ENCODE measurements around the gene AUTS2. TPM values are rescaled to one million over a fixed set of nuclear protein-coding genes. Genes with fewer than 3 reads are reported as not detected.

AUTS2 gene
- total and polyA plus RNA-seq, 10 donors, result 6.1 to 54.8 (median 29.1) TPM

DNA sequence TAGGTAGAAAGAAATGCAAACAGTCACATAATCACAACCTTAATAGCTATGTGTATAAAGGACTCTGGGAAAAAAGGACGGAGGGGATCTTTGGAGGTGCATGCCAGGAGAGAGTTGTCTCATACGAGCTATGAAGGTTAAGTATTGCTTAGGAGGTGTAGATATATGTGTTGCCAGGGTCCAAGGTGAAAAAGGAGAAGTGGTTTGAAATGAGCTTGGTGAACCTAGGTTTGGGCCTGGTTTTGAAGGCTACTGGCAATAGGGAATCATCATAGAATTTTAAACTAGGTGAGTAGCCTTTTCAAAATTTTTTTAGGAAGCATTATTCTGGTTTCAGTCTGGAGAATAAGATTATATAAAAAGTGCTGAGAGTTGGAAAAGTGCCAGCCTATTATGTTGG, 336.8 kb downstream of the AUTS2 start:
- intact Hi-C loops (cut with DNase I; ENCODE audit: low total_unique reads), result no loop called here
- H3K4me3 ChIP-seq, result no peak overlapping the region
- WGBS, 5 donors, result 74 to 90% (median 82%) methylated on average over 2 of the region's 2 CpGs
- H3K27me3 ChIP-seq (replicated peaks in 1 of 7), result no peaks in the 10 kb centered on the region
- no peak for TF ChIP-seq POLR2A (IDR thresholded peaks at IDR 0.05)
- TF ChIP-seq, protein P1, sequence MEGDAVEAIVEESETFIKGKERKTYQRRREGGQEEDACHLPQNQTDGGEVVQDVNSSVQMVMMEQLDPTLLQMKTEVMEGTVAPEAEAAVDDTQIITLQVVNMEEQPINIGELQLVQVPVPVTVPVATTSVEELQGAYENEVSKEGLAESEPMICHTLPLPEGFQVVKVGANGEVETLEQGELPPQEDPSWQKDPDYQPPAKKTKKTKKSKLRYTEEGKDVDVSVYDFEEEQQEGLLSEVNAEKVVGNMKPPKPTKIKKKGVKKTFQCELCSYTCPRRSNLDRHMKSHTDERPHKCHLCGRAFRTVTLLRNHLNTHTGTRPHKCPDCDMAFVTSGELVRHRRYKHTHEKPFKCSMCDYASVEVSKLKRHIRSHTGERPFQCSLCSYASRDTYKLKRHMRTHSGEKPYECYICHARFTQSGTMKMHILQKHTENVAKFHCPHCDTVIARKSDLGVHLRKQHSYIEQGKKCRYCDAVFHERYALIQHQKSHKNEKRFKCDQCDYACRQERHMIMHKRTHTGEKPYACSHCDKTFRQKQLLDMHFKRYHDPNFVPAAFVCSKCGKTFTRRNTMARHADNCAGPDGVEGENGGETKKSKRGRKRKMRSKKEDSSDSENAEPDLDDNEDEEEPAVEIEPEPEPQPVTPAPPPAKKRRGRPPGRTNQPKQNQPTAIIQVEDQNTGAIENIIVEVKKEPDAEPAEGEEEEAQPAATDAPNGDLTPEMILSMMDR (IDR thresholded peaks at IDR 0.05 in 8 of 11, conservative IDR thresholded peaks at IDR 0.05 in 3 of 11), result no peak
- TF ChIP-seq POLR2AphosphoS5 (IDR thresholded peaks at IDR 0.05), result no peak
- no peaks in the 10 kb centered on the region for H3K4me1 ChIP-seq
- no peaks in the 10 kb centered on the region for H3K36me3 ChIP-seq
- no peaks in the 10 kb centered on the region for H3K9me3 ChIP-seq
- DNase-seq, result no peak
- H3K27ac ChIP-seq, result no peak overlapping the region

DNA sequence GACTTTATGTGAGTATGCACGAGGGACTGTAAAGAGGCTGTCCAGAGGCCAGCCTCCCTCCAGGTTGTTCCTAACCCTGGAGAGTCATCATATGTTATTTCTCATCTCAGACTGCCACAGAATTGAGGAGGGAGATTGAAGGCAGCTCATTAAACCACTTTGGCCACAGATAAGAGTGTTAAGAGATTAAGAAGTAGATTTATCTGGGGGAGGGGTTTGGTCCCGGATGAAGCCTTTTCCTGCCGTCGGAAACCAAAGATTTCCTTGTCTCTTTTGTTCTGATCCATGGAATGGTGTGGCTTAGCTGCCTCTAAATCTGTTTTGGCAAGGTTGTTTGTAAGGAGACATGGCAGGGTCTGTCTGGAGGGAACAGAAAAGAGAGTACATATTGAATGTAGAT, 338.8 kb downstream of the AUTS2 start:
- Histone ChIP-seq H3K27me3 (replicated peaks in 1 of 7) (no peaks in the 10 kb centered on the region), H3K27ac (no peak overlapping the region)

DNA sequence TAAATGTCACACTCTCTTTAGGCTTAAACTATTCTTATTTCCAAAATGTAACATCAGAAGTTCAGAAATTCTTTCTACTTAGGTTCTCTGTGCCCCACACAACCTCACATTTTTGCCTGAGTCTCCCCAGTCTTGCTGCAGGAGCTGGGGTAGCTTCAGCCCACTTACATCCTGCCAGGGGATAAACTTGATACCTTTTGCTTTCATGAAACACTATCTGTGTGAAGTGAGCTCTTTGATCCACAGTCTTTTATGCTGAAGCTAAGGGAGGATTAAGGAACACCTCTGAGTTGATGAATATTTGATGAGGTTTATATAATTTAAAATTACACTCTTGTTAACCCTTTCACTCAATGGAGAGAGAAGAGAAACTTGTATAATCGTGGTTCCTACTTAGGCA, 341.0 kb downstream of the AUTS2 start:
- Histone ChIP-seq H3K4me1 (no peaks in the 10 kb centered on the region), H3K27me3 (replicated peaks in 1 of 7) (no peaks in the 10 kb centered on the region), H3K27ac (no peak overlapping the region), H3K9me3 (no peaks in the 10 kb centered on the region), H3K36me3 (no peaks in the 10 kb centered on the region), H3K4me3 (no peak overlapping the region)
- no peak for DNase-seq
- TF ChIP-seq POLR2A (IDR thresholded peaks at IDR 0.05) (no peak), POLR2AphosphoS5 (IDR thresholded peaks at IDR 0.05) (no peak)
- TF ChIP-seq, protein P1 (IDR thresholded peaks at IDR 0.05 in 8 of 11, conservative IDR thresholded peaks at IDR 0.05 in 3 of 11), result no peak
- intact Hi-C loops (cut with DNase I; ENCODE audit: low total_unique reads), result no loop called here
- 71 to 89% (median 76%) methylated on average over 1 of the region's 1 CpG for WGBS, 5 donors

More for the DNA sequence above, 338.8 kb downstream of the AUTS2 start:
- WGBS, 5 donors, result 61 to 70% (median 66%) methylated on average over 4 of the region's 4 CpGs
- Histone ChIP-seq H3K4me3 (no peak overlapping the region), H3K4me1 (no peaks in the 10 kb centered on the region), H3K36me3 (no peaks in the 10 kb centered on the region), H3K9me3 (no peaks in the 10 kb centered on the region)
- TF ChIP-seq POLR2A (IDR thresholded peaks at IDR 0.05) (no peak), POLR2AphosphoS5 (IDR thresholded peaks at IDR 0.05) (no peak)
- TF ChIP-seq, protein P1 (IDR thresholded peaks at IDR 0.05 in 8 of 11, conservative IDR thresholded peaks at IDR 0.05 in 3 of 11), result no peak
- intact Hi-C loops (cut with DNase I; ENCODE audit: low total_unique reads), result no loop called here
- DNase-seq, result no peak

DNA sequence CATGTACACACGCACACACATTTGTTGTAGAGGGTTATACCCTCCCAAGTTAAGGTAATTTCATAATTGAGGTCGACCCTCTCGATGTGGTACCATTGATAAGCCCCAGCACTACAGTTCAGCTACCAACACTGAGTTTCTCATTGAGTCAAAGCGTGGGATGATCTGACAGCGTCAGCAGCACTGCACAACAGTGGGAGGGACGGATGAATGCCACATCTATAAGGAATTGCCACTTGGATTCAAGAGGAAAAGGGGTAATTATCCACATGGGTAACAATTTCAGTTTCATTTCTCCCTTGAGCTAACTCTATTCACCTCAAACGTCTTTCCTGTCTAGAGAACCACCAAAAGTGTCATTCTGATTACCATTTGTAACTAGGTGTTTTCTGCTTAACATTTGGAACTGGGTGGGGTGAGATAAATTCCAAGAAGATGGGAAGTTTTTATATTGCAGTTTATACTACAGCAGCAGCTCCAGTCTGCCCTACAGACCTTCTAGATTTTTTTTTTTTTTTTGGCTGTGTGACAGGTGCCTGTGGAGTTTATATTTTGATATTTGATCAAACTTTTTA, 342.9 kb downstream of the AUTS2 start:
- DNase-seq, result no peak
- WGBS, 5 donors, result 74 to 83% (median 81%) methylated on average over 7 of the region's 7 CpGs
- TF ChIP-seq POLR2A (IDR thresholded peaks at IDR 0.05), result no peak
- Histone ChIP-seq H3K4me3 (no peak overlapping the region), H3K27ac (no peak overlapping the region), H3K9me3 (no peaks in the 10 kb centered on the region), H3K36me3 (no peaks in the 10 kb centered on the region), H3K4me1 (no peaks in the 10 kb centered on the region), H3K27me3 (replicated peaks in 1 of 7) (no peaks in the 10 kb centered on the region)
- intact Hi-C loops (cut with DNase I; ENCODE audit: low total_unique reads), result no loop called here

DNA sequence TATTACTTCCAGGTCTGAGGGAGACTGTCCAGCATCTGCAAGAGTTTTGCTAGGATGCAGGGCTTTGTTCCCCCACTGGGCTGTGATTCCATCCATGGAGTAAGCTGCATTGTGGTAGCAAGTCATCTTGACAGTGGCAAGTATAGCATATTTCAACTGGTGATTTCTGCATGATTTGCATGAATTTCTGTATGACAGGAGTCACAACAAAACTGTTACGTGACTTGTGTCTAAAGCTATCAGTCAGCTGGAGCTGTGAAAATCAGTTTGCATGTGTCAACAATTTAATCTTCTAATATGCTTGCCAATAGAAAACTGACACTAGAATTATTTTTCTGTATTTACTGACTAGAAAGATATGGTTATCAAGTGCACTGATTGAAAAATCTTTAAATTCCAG, 344.3 kb downstream of the AUTS2 start:
- 71 to 94% (median 90%) methylated on average over 1 of the region's 1 CpG for WGBS, 5 donors
- TF ChIP-seq POLR2AphosphoS5 (IDR thresholded peaks at IDR 0.05) (no peak), POLR2A (IDR thresholded peaks at IDR 0.05) (no peak)
- TF ChIP-seq, protein P1 (IDR thresholded peaks at IDR 0.05 in 8 of 11, conservative IDR thresholded peaks at IDR 0.05 in 3 of 11), result no peak
- intact Hi-C loops (cut with DNase I; ENCODE audit: low total_unique reads), result no loop called here
- Histone ChIP-seq H3K4me3 (no peak overlapping the region), H3K4me1 (no peaks in the 10 kb centered on the region), H3K9me3 (no peaks in the 10 kb centered on the region), H3K36me3 (no peaks in the 10 kb centered on the region), H3K27ac (no peak overlapping the region), H3K27me3 (replicated peaks in 1 of 7) (no peaks in the 10 kb centered on the region)
- DNase-seq, result no peak

All from spleen (tissue), 11 donors.